Bronchial epithelial cell (primary cell): ENCODE measurements around the gene DOK3. TPM values are rescaled to one million over a fixed set of nuclear protein-coding genes. Genes with fewer than 3 reads are reported as not detected.

Experiments used
- DNase-seq: peaks from one replicate; pipeline ENCODE4 v3.0.0-alpha.2; 2010; ENCODE audit warnings: low read depth
- FAIRE-seq: peaks from 2 replicates; lab custom pipeline; 2011; peaks lifted over from hg19 to GRCh38; lab: Jason Lieb, UNC
- H3K27me3 ChIP-seq: 2 replicates; pipeline ENCODE4 v1.5.1; 2011; ENCODE audit warnings: low read length; ENCODE audit not compliant: control insufficient read depth, insufficient read depth
- H3K36me3 ChIP-seq: 2 replicates; pipeline ENCODE4 v1.5.1; 2011; ENCODE audit warnings: low read length; ENCODE audit not compliant: control insufficient read depth, insufficient read depth
- H3K4me3 ChIP-seq: 2 replicates; pipeline ENCODE4 v1.5.1; 2011; ENCODE audit warnings: mild to moderate bottlenecking, low read depth, low read length, control low read depth
- CTCF ChIP-seq: IDR thresholded peaks from 2 replicates; pipeline ENCODE4 v1.5.1; 2011; ENCODE audit warnings: mild to moderate bottlenecking, moderate library complexity, low read length, control low read depth, inconsistent platforms; ENCODE audit not compliant: insufficient read depth, severe bottlenecking
- total RNA-seq: library from RNA; depleted of rRNA; stranded (reverse); fragments of >200 nt; gene quantifications from 2 replicates; pipeline ENCODE4 v1.2.1, GENCODE V29; 2014

The DOK3 gene
- total RNA-seq, 1 donor from 2014 or later: 0.53 TPM

- H3K27me3 ChIP-seq: no peaks in the 10 kb centered on the region
- H3K4me3 ChIP-seq: no peak overlapping the region
- peaks cover 49% of the 10 kb centered on the region for H3K36me3 ChIP-seq
- no peak for TF ChIP-seq CTCF
- no peak for FAIRE-seq
- DNase-seq: no peak
Measured at GRCh38 chr5:177514541-177514940, 4.9 kb upstream of the DOK3 start.

- DNase-seq (no peak), FAIRE-seq (no peak)
- Histone ChIP-seq H3K4me3 (no peak overlapping the region), H3K27me3 (no peaks in the 10 kb centered on the region), H3K36me3 (peaks cover 46% of the 10 kb centered on the region)
- TF ChIP-seq CTCF: no peak
Measured at GRCh38 chr5:177513500-177513899, 3.9 kb upstream of the DOK3 start.

- no peak overlapping the region for H3K4me3 ChIP-seq
- H3K36me3 ChIP-seq: peaks cover 46% of the 10 kb centered on the region
Measured at GRCh38 chr5:177512736-177513380, 3.2 kb upstream of the DOK3 start.

GRCh38 chr5:177511796-177512675 is 2.4 kb upstream of the DOK3 start:
- DNase-seq (no peak), FAIRE-seq (no peak)
- Histone ChIP-seq H3K27me3 (no peaks in the 10 kb centered on the region), H3K4me3 (no peak overlapping the region), H3K36me3 (peaks cover 46% of the 10 kb centered on the region)
- TF ChIP-seq CTCF: no peak

More at GRCh38 chr5:177512736-177513380, 3.2 kb upstream of the DOK3 start:
- H3K27me3 ChIP-seq: no peaks in the 10 kb centered on the region
- DNase-seq (no peak), FAIRE-seq (no peak)
- no peak for TF ChIP-seq CTCF

- H3K36me3 ChIP-seq: peaks cover 46% of the 10 kb centered on the region
- no peaks in the 10 kb centered on the region for H3K27me3 ChIP-seq
- FAIRE-seq (no peak), DNase-seq (no peak)
- no peak overlapping the region for H3K4me3 ChIP-seq
- TF ChIP-seq CTCF: no peak
Measured at GRCh38 chr5:177511181-177511580, 1.6 kb upstream of the DOK3 start.
